GM21723 (cell line): ENCODE data around the gene IL20RA.

ENCODE experiments used
- ATAC-seq: cut with Tn5 transposase; IDR thresholded peaks from one replicate; pipeline ENCODE4 v1.9.1; 2021; ENCODE audit warnings: mild to moderate bottlenecking, moderate library complexity; ENCODE audit not compliant: unreplicated experiment

The IL20RA gene

GRCh38 chr6:137010128-137010718, 34.5 kb downstream of the IL20RA start:
- no peak for ATAC-seq

- no peak for ATAC-seq
Measured at GRCh38 chr6:137008204-137008603, 36.6 kb downstream of the IL20RA start.

GRCh38 chr6:137006056-137006455, 38.7 kb downstream of the IL20RA start:
- ATAC-seq, result no peak

- ATAC-seq, result no peak
Measured at GRCh38 chr6:137005073-137005472, 39.7 kb downstream of the IL20RA start.

- no peak for ATAC-seq
Measured at GRCh38 chr6:137002505-137002904, 42.3 kb downstream of the IL20RA start.

- ATAC-seq, result no peak
Measured at GRCh38 chr6:137001977-137002302, 42.8 kb downstream of the IL20RA start.

GRCh38 chr6:137001299-137001976, 43.3 kb downstream of the IL20RA start:
- no peak for ATAC-seq

GRCh38 chr6:137000825-137001224, 43.9 kb downstream of the IL20RA start:
- no peak for ATAC-seq

- ATAC-seq, result no peak
Measured at GRCh38 chr6:136995521-136995920, 49.2 kb downstream of the IL20RA start.

GRCh38 chr6:136994782-136995181, 50.0 kb downstream of the IL20RA start:
- no peak for ATAC-seq

- no peak for ATAC-seq
Measured at GRCh38 chr6:136992113-136992512, 52.7 kb downstream of the IL20RA start.

GRCh38 chr6:136991646-136992045, 53.1 kb downstream of the IL20RA start:
- ATAC-seq, result no peak

GRCh38 chr6:136990754-136991153, 54.0 kb downstream of the IL20RA start:
- no peak for ATAC-seq

GRCh38 chr6:136990242-136990578, 54.6 kb downstream of the IL20RA start:
- no peak for ATAC-seq

GRCh38 chr6:136989571-136990241, 55.1 kb downstream of the IL20RA start:
- no peak for ATAC-seq

GRCh38 chr6:136987526-136987925, 57.2 kb downstream of the IL20RA start:
- ATAC-seq, result no peak

GRCh38 chr6:136985502-136985901, 59.3 kb downstream of the IL20RA start:
- ATAC-seq, result no peak

- ATAC-seq, result no peak
Measured at GRCh38 chr6:136984578-136984977, 60.2 kb downstream of the IL20RA start.

GRCh38 chr6:136983687-136984086, 61.1 kb downstream of the IL20RA start:
- ATAC-seq, result no peak

GRCh38 chr6:136982928-136983327, 61.8 kb downstream of the IL20RA start:
- no peak for ATAC-seq

- no peak for ATAC-seq
Measured at GRCh38 chr6:136980070-136980469, 64.7 kb downstream of the IL20RA start.

GRCh38 chr6:136979206-136979605, 65.6 kb downstream of the IL20RA start:
- no peak for ATAC-seq

GRCh38 chr6:136977075-136977474, 67.7 kb downstream of the IL20RA start:
- ATAC-seq, result no peak
